Adipocyte (in vitro differentiated cells): ENCODE measurements around the gene PHC1.

Experiments
- DNase-seq: peaks from one replicate; pipeline ENCODE4 v3.0.0-alpha.2; 2015; ENCODE audit warnings: low read depth
- H3K27me3 ChIP-seq: replicated peaks from 2 replicates; pipeline ENCODE4 v1.7.0; 2013; ENCODE audit warnings: mild to moderate bottlenecking, low read length, moderate library complexity; ENCODE audit not compliant: control insufficient read depth, insufficient read depth
- H3K36me3 ChIP-seq: 2 replicates; pipeline ENCODE4 v1.7.0; 2013; ENCODE audit warnings: low read length, mild to moderate bottlenecking, moderate library complexity; ENCODE audit not compliant: control insufficient read depth, insufficient read depth, severe bottlenecking
- H3K4me1 ChIP-seq: 2 replicates; pipeline ENCODE4 v1.7.0; 2013; ENCODE audit warnings: mild to moderate bottlenecking, low read length, moderate library complexity; ENCODE audit not compliant: control insufficient read depth, insufficient read depth
- H3K4me3 ChIP-seq: 2 replicates; pipeline ENCODE4 v1.7.0; 2013; ENCODE audit warnings: mild to moderate bottlenecking, low read length, moderate library complexity
- H3K9ac ChIP-seq: 2 replicates; pipeline ENCODE4 v1.7.0; 2013; ENCODE audit warnings: mild to moderate bottlenecking, low read length, moderate library complexity
- H3K9me3 ChIP-seq: 2 replicates; pipeline ENCODE4 v1.7.0; 2013; ENCODE audit warnings: mild to moderate bottlenecking, low read length, moderate library complexity; ENCODE audit not compliant: control insufficient read depth

The PHC1 gene

DNA sequence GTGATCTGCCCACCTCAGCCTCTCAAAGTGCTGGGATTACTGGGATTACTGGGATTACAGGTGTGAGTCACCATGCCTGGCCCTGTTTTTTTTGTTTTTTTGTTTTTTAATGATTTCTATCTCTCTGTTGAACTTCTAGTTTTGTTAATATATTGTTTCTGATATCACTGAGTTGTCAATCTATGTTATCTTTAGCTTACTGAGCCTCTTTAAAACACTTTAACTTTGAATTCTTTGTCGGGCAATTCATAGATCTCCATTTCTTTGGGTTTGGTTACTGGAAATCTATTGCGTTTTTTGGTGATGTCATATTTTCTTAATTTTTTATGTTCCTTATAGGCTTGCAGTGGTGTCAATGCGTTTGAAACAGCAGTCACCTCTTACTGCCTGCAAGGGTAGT is 65.8 kb downstream of the PHC1 start:
- Histone ChIP-seq H3K36me3 (no peaks in the 10 kb centered on the region), H3K4me1 (no peaks in the 10 kb centered on the region), H3K9me3 (peaks cover 14% of the 10 kb centered on the region), H3K9ac (no peak overlapping the region), H3K4me3 (no peak overlapping the region), H3K27me3 (no peaks in the 10 kb centered on the region)
- DNase-seq: no peak

DNA sequence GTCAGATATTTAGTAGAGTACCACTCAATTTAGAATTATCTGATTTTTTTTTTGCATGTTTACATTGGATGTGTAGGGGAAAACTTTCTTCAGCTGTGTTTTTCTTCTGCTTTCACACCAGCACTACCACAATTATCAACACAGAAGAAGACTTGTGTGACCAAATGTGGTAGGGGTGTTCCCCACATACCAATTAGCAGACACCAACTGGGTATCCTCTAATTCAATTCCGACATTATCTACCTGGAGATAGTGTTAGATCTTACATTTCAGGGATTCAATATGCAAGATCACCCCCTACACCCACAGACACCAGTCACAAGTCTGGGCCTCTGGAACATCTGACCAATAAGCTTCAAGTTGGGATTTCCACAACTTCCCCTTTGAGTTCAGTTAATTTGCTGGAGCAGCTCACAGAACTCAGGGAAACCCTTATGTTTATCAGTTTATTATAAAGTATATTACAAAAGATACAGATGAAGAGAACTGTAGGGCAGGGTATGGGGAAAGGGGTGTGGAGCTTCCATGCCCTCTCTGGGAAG is 71.0 kb downstream of the PHC1 start:
- no peaks in the 10 kb centered on the region for H3K36me3 ChIP-seq
- H3K9me3 ChIP-seq: peaks cover 5% of the 10 kb centered on the region
- H3K27me3 ChIP-seq: no peaks in the 10 kb centered on the region
- no peak overlapping the region for H3K4me3 ChIP-seq
- no peaks in the 10 kb centered on the region for H3K4me1 ChIP-seq
- no peak overlapping the region for H3K9ac ChIP-seq
- no peak for DNase-seq

DNA sequence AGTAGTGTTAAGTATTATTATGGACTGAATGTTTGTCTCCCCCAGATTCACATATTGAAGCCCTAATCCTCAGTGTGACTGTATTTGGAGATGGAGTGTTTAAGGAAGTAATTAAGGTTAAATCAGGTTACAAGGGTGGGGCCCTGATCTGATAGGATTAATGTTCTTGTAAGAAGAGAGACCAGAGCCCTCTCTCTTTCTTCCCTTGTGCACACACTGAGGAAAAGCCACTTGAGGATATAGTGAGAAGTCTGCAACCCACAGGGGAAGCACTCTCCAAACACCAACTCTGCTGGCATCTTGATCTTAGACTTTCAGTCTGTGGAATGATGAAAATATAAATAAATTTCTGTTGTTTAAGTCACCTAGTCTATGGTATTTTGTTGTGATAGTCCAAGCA is 72.9 kb downstream of the PHC1 start:
- no peaks in the 10 kb centered on the region for H3K27me3 ChIP-seq
- no peak for DNase-seq
- no peak overlapping the region for H3K4me3 ChIP-seq
- no peak overlapping the region for H3K9ac ChIP-seq
- peaks cover 3% of the 10 kb centered on the region for H3K4me1 ChIP-seq
- no peaks in the 10 kb centered on the region for H3K36me3 ChIP-seq
- H3K9me3 ChIP-seq: no peaks in the 10 kb centered on the region

DNA sequence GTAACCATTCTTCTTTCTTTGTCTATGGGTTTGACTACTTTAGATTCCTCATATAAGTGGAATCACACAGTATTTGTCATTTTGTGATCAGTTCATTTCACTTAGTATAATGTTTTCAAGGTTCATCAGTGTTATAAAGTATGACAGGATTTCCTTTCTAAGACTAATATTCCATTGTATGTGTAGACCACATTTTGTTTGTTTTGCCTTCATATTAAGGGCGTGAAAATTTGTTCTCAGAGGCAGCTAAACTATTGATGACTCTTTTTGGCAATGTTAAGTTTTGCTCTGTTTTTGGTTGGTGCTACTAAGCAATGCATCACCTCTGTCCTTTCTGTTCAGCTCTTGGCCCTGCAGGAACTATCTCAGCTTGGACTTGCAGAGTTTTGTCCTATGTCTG is 73.4 kb downstream of the PHC1 start:
- DNase-seq: no peak
- Histone ChIP-seq H3K9me3 (no peaks in the 10 kb centered on the region), H3K4me3 (no peak overlapping the region), H3K36me3 (no peaks in the 10 kb centered on the region), H3K4me1 (peaks cover 3% of the 10 kb centered on the region), H3K27me3 (no peaks in the 10 kb centered on the region), H3K9ac (no peak overlapping the region)

DNA sequence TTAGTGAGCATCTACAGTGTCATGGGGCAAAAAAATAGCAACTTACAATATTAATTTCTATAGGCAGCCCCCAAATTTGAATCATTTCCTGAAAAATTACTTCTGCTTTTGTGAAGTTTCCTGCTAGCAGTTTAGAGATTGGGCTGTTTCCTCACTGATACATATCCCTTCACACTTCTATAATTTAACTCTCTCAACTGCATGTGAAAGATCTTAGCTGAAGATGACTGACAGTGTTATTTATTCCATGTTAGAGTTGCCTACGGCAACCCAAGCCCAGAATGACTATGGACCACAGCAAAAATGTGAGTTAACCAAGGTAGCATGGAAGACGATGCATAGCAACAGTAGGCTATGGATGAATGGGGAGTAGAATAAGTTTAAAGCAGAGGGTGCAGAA is 75.1 kb downstream of the PHC1 start, which contains the start of gene KLRG1:
KLRG1 (plus strand) TSS at position 134 of the 400 bp plus-strand sequence; CDS start at position 224, 90 bp downstream.
- Histone ChIP-seq H3K9ac (no peak within 1 kb of the TSS), H3K9me3 (no peaks in the 10 kb centered on the region), H3K27me3 (no peaks in the 10 kb centered on the region), H3K4me3 (no peak within 1 kb of the TSS), H3K36me3 (no peaks in the 10 kb centered on the region), H3K4me1 (peaks cover 3% of the 10 kb centered on the region)
- no peak for DNase-seq
